Endometrial microvascular endothelial cells (primary cell): ENCODE measurements around the gene CUBN. TPM values are rescaled to one million over a fixed set of nuclear protein-coding genes. Genes with fewer than 3 reads are reported as not detected.

Experiments
- in situ Hi-C: cut with HindIII; loops from 2 replicates; pipeline ENCODE4 v1.10.0; 2017; ENCODE audit warnings: low sequenced_read_pairs, low pct_unique_long_range_greater_than_20kb; ENCODE audit errors: inconsistent ontology term
- total RNA-seq: library from RNA; depleted of rRNA; stranded (reverse); fragments of >200 nt; gene quantifications from one replicate; pipeline ENCODE4 v1.2.3, GENCODE V29; 2015; ENCODE audit errors: inconsistent ontology term

The CUBN gene
- total RNA-seq, 1 donor from 2014 or later, result 0.74 TPM

GRCh38 chr10:17058093-17058492 is 71.5 kb downstream of the CUBN start:
- in situ Hi-C loops, result no loop called here

- in situ Hi-C loops, result no loop called here
Measured at GRCh38 chr10:17056781-17057428, 72.7 kb downstream of the CUBN start.

GRCh38 chr10:17053513-17053912 is 76.1 kb downstream of the CUBN start:
- in situ Hi-C loops, result no loop called here

- in situ Hi-C loops, result no loop called here
Measured at GRCh38 chr10:17053061-17053460, 76.5 kb downstream of the CUBN start.

GRCh38 chr10:17051851-17052250 is 77.8 kb downstream of the CUBN start:
- in situ Hi-C loops, result no loop called here

- in situ Hi-C loops, result no loop called here
Measured at GRCh38 chr10:17049195-17049594, 80.4 kb downstream of the CUBN start.

- in situ Hi-C loops, result no loop called here
Measured at GRCh38 chr10:17047908-17048307, 81.7 kb downstream of the CUBN start.

- in situ Hi-C loops, result no loop called here
Measured at GRCh38 chr10:17046989-17047388, 82.6 kb downstream of the CUBN start.

- in situ Hi-C loops, result no loop called here
Measured at GRCh38 chr10:17043586-17043985, 86.0 kb downstream of the CUBN start.

- in situ Hi-C loops, result no loop called here
Measured at GRCh38 chr10:17041626-17042520, 87.7 kb downstream of the CUBN start.

- in situ Hi-C loops, result no loop called here
Measured at GRCh38 chr10:17038627-17039026, 91.0 kb downstream of the CUBN start.

- in situ Hi-C loops, result no loop called here
Measured at GRCh38 chr10:17037910-17038309, 91.7 kb downstream of the CUBN start.

- in situ Hi-C loops, result no loop called here
Measured at GRCh38 chr10:17035446-17035845, 94.2 kb downstream of the CUBN start.

- in situ Hi-C loops, result no loop called here
Measured at GRCh38 chr10:17033529-17034260, 95.9 kb downstream of the CUBN start.

- in situ Hi-C loops, result no loop called here
Measured at GRCh38 chr10:17031637-17032635, 97.7 kb downstream of the CUBN start.

GRCh38 chr10:17029581-17030271 is 99.9 kb downstream of the CUBN start:
- in situ Hi-C loops, result no loop called here

GRCh38 chr10:17029239-17029580 is 100.4 kb downstream of the CUBN start:
- in situ Hi-C loops, result no loop called here

GRCh38 chr10:17028798-17029197 is 100.8 kb downstream of the CUBN start:
- in situ Hi-C loops, result no loop called here
